Heart right ventricle (tissue), 16 donors: Measurements from ENCODE around the gene RCL1. TPM values are rescaled to one million over a fixed set of nuclear protein-coding genes. Genes with fewer than 3 reads are reported as not detected.

ENCODE experiments used
- ATAC-seq, 8 donors: fragments of 200-7000 bp; cut with Tn5 transposase; one replicate each; pipeline ENCODE4 v1.9.1; 2020; ENCODE audit warnings: mild to moderate bottlenecking in 8 of 8, moderate library complexity in 8 of 8, moderate number of reproducible peaks in 1 of 8
- DNase-seq, 2 donors: peaks; one replicate each; pipeline ENCODE4 v3.0.0-alpha.2; 2020
- H3K27ac ChIP-seq, 10 donors: fragments of 200-600 bp; sonication (generic) in 2 of 10; one replicate each; pipeline versions ENCODE4 v1.5.0 to v1.8.0; 2020 to 2022; ENCODE audit warnings: mild to moderate bottlenecking in 3 of 10
- H3K27me3 ChIP-seq, 7 donors: fragments of 200-600 bp; one replicate each; pipeline ENCODE4 v1.8.0; 2021 to 2022; ENCODE audit warnings: mild to moderate bottlenecking in 2 of 7
- H3K36me3 ChIP-seq, 9 donors: fragments of 200-600 bp; sonication (generic) in 1 of 9; one replicate each; pipeline versions ENCODE4 v1.5.0 to v1.8.0; 2020 to 2022; ENCODE audit warnings: mild to moderate bottlenecking in 2 of 9
- H3K4me1 ChIP-seq, 9 donors: fragments of 200-600 bp; sonication (generic) in 1 of 9; one replicate each; pipeline versions ENCODE4 v1.5.0 to v1.8.0; 2020 to 2022; ENCODE audit warnings: mild to moderate bottlenecking in 4 of 9
- H3K4me3 ChIP-seq, 10 donors: fragments of 200-600 bp; sonication (generic) in 2 of 10; one replicate each; pipeline versions ENCODE4 v1.5.0 to v1.8.0; 2020 to 2022; ENCODE audit warnings: mild to moderate bottlenecking in 7 of 10, moderate library complexity in 2 of 10
- H3K9me3 ChIP-seq, 11 donors: fragments of 200-600 bp in 10 of 11; sonication (generic) in 2 of 11; one replicate each; pipeline versions ENCODE4 v1.5.0 to v1.8.0; 2013 to 2022; ENCODE audit warnings: mild to moderate bottlenecking in 2 of 11, control low read depth in 1 of 11, moderate library complexity in 1 of 11
- CTCF ChIP-seq, 9 donors: fragments of 200-600 bp; sonication (generic) in 2 of 9; IDR thresholded peaks; one replicate each; pipeline versions ENCODE4 v1.5.0 to v1.8.0; 2021 to 2022; ENCODE audit warnings: antibody characterized with exemption in 9 of 9, mild to moderate bottlenecking in 5 of 9, moderate library complexity in 1 of 9
- WGBS, 2 donors: extraction: QIAGEN DNeasy Blood & Tissue Kit; methylation state at CpG; one replicate each; pipeline ENCODE4 v1.1.7; 2013; ENCODE audit warnings: inconsistent platforms in 1 of 2; 5-methylcytosine and 5-hydroxymethylcytosine counted together
- intact Hi-C, 10 donors: fragments of 100-400 bp; cut with DNase I; formaldehyde crosslinking; loops; one replicate each; pipeline versions ENCODE4 v1.11.1 to v1.14.2; 2022
- polyA plus RNA-seq, 2 donors: library from polyadenylated mRNA; stranded (reverse); fragments of 200-250 nt; gene quantifications; one replicate each; pipeline ENCODE4 v1.2.3, GENCODE V29; 2013
- total RNA-seq, 10 donors: library from RNA; stranded (reverse); fragmentation: NEBNext Ultra II Directional in 3 of 10; extraction: Animal tissue kit (Norgen Biotek cat#: 25700) in 3 of 10; gene quantifications; one replicate each; pipeline versions ENCODE4 v1.2.1 to v1.2.4, GENCODE V29; 2021 to 2023
- donor health status: Arrhythmogenic right ventricular cardiomyopathy.
- donor health status: ischemic (EF 13 %, LVEDD 7.1; RV severe dilation, severe dysfunction).
- donor health status: healthy with polysubstance abuse.
- donor health status: DM: no; HTN: yes; CAD: no.
- donor health status: DM: no; HTN: no; CAD: no.
- donor health status: ischemic (EF 25% LVEDD 6.9; RV normal size, moderate dysfunction).
- donor health status: ischemic (EF 25% LVEDD 5.7; RV mildly dilated, moderate dysfunction).
- donor health status: healthy.
- donor health status: DM: yes; HTN: yes; CAD: no.
- donor health status: Ischemic cardiomyopathy.
- donor health status: ischemic (EF 35%, LVEDD 5.7; RV mildly dilated, moderate dysfunction).
- donor health status: nonischemic (EF 11% LVEDD 7.7; RV severe dilation, severe dysfunction).
- donor health status: DM: yes; HTN: yes; CAD: no.
- donor health status: PGD.
- donor health status: ischemic (EF 29% LVEDD 5.4; RV normal size, mild dysfunction).
- donor health status: nonischemic (EF 23%, LVEDD 6.1; RV moderate dilation, normal function).

RCL1 gene
- total and polyA plus RNA-seq, 12 donors: 4.8 to 9.9 (median 6.8) TPM

DNA sequence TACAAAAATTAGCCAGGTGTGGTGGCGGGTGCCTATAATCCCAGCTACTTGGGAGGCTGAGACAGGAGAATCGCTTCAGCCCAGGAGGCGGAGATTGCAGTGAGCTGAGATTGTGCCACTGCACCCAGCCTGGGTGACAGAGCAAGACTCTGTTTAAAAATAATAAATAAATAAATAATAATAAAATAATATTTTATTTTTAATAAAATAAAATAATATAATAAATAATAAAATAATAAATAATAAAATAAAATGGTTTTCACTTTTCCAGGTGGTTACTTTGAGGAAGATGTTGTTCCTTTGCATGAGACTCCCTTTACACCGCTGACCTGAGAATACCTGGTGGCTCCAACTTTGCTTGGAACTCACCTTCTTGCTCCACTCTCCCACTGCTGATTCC, 82.8 kb downstream of the RCL1 start:
- WGBS, 2 donors: 98 to 100% methylated on average over 4 of the region's 4 CpGs
- no peaks in the 10 kb centered on the region for H3K27me3 ChIP-seq
- H3K4me3 ChIP-seq: no peak overlapping the region
- H3K36me3 ChIP-seq: no peaks in the 10 kb centered on the region
- TF ChIP-seq CTCF (IDR thresholded peaks at IDR 0.05): no peak
- no peak for DNase-seq
- H3K27ac ChIP-seq: no peak overlapping the region
- no peaks in the 10 kb centered on the region for H3K9me3 ChIP-seq
- peaks cover 0 to 5% (median 0%) of the 10 kb centered on the region in 9 donors for H3K4me1 ChIP-seq
- intact Hi-C loops: no loop called here
- no peak for ATAC-seq

- H3K4me1 ChIP-seq: no peaks in the 10 kb centered on the region
- intact Hi-C loops: no loop called here
- no peaks in the 10 kb centered on the region for H3K27me3 ChIP-seq
- no peak overlapping the region for H3K27ac ChIP-seq
- no peaks in the 10 kb centered on the region for H3K9me3 ChIP-seq
- 97 to 98% methylated on average over 3 of the region's 3 CpGs for WGBS, 2 donors
- ATAC-seq (no peak), DNase-seq (no peak)
- no peak for TF ChIP-seq CTCF (IDR thresholded peaks at IDR 0.05)
- H3K36me3 ChIP-seq: no peaks in the 10 kb centered on the region
- H3K4me3 ChIP-seq: no peak overlapping the region
Measured at GRCh38 chr9:4879115-4879558, 86.4 kb downstream of the RCL1 start.

DNA sequence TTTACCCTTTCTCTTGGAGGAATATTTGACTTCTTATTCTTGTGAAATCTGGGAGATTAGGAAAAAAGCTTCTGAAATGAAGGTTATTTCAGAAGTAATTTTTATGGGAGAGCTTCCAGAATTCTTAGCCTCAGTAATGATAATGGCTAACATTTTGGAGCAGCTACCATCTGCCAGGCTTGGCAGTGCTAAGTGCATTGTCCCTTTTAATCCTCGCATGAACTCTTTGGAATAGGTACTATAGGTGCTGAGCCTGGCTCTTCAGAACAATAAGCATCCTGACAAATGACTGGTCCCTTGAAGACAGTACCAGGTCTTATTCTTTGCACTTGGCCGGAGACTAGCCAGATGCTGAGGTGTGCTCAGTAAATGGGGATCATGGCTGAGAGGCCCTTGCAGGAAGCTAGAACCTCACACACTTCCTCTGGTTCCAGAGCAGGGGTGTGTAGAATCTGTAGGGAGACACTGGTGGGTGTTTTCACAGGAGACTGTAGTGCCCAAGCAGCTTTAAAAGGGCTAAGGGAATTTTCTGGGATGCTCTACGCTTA, 90.7 kb downstream of the RCL1 start:
- Histone ChIP-seq H3K27me3 (no peaks in the 10 kb centered on the region), H3K4me1 (peaks cover 0 to 8% (median 5%) of the 10 kb centered on the region in 9 donors), H3K36me3 (no peaks in the 10 kb centered on the region), H3K4me3 (no peak overlapping the region), H3K9me3 (no peaks in the 10 kb centered on the region), H3K27ac (no peak overlapping the region)
- DNase-seq (no peak), ATAC-seq (no peak)
- 98 to 99% methylated on average over 3 of the region's 3 CpGs for WGBS, 2 donors
- TF ChIP-seq CTCF (IDR thresholded peaks at IDR 0.05): no peak
- intact Hi-C loops: no loop called here

- no peaks in the 10 kb centered on the region for H3K27me3 ChIP-seq
- H3K27ac ChIP-seq: no peak overlapping the region
- 74 to 79% methylated on average over 6 of the region's 6 CpGs for WGBS, 2 donors
- H3K4me3 ChIP-seq: no peak overlapping the region
- H3K9me3 ChIP-seq: no peaks in the 10 kb centered on the region
- H3K4me1 ChIP-seq: peaks cover 0 to 8% (median 5%) of the 10 kb centered on the region in 9 donors
- intact Hi-C loops: no loop called here
- no peaks in the 10 kb centered on the region for H3K36me3 ChIP-seq
- DNase-seq (no peak), ATAC-seq (no peak)
- TF ChIP-seq CTCF (IDR thresholded peaks at IDR 0.05): no peak
Measured at GRCh38 chr9:4886698-4887097, 94.0 kb downstream of the RCL1 start.
